SK-N-DZ (cell line): ENCODE measurements around the gene IRF3. TPM values are rescaled to one million over a fixed set of nuclear protein-coding genes. Genes with fewer than 3 reads are reported as not detected.

ENCODE experiments used
- DNase-seq: peaks from one replicate; pipeline ENCODE4 v3.0.0-alpha.2; 2015; ENCODE audit warnings: low spot score
- polyA plus RNA-seq, 2 experiments: library from polyadenylated mRNA; depleted of rRNA; stranded (reverse); fragments of >200 nt; gene quantifications; 2 replicates each; pipeline ENCODE4 v1.2.3, GENCODE V29; 2014

IRF3 gene, protein sequence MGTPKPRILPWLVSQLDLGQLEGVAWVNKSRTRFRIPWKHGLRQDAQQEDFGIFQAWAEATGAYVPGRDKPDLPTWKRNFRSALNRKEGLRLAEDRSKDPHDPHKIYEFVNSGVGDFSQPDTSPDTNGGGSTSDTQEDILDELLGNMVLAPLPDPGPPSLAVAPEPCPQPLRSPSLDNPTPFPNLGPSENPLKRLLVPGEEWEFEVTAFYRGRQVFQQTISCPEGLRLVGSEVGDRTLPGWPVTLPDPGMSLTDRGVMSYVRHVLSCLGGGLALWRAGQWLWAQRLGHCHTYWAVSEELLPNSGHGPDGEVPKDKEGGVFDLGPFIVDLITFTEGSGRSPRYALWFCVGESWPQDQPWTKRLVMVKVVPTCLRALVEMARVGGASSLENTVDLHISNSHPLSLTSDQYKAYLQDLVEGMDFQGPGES
- polyA plus RNA-seq (2014; cell fraction: cytosol; rRNA removed) = 25.6 and 32.7 TPM in 2 replicates
- 30.2 and 41.0 TPM in 2 replicates for polyA plus RNA-seq (2014; cell fraction: nucleus; rRNA removed)

DNA sequence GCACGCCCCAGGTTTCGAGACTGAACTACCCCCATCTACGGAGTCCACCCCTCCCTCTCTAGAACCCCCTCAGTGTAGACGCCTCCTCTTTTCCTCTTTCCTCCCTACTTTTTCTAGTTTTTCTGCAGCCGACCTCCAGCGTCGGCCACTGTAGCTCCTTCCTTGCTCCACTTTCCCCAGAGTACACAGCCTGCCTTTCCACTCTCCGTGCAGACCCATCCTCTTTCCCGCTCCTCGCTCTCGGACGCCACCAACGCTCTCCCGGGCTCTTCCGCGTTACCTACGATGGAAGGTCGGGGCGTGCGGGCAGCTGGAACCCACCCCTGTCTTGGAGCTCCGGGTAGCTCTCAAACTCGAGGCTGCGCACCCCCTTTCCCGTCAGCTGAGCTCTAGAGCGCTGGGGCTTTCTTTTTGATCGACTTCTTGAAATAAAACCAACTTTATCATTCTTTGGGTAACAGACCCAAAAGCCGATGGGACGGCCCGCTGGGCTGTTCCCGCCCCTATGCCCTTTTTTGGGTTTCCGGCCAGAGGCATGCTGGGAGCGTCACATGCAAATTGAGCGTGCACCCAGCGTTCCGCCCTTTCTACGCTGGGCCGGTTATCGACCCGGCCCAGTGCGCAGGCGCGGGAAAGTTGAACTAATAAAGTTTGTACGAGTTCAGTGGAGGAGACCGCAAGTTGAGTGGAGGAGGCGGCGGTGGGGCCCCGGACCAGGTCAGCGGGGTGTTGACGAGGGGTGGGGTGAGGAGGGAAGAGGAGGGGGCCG lies at the start of gene IRF3, which contains the start of gene BCL2L12:
TSS of gene IRF3 (minus strand) at position 507 of the 769 bp plus-strand sequence. CDS start 1,019 bp downstream, outside the sequence.
TSS of gene BCL2L12 (plus strand) at position 583 of the 769 bp plus-strand sequence. CDS start 760 bp downstream, outside the sequence.
- DNase-seq = peak; percentile 85

DNA sequence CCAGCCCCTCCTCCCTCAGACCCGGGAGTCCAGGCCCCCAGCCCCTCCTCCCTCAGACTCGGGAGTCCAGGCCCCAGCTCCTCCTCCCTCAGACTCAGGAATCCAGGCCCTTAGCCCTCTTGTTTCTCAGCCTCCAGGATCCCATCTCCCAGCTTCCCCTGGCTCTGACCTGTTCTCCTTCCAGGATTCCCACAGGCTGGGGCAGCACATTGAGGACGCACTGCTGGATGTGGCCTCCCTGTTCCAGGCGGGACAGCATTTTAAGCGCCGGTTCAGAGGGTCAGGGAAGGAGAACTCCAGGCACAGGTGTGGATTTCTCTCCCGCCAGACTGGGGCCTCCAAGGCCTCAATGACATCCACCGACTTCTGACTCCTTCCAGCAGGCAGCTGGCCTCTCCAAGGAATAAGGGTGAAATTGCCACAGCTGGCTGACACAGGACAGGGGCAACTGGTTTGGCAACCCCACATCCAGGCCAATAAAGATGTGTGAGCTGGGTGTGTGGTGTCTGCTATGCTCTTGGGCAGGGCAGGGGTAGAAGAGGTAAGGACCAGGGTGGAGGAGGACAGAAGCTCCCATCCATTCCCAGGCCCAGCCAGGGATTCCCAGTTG lies 47.7 kb upstream of the IRF3 start:
- no peak for DNase-seq

DNA sequence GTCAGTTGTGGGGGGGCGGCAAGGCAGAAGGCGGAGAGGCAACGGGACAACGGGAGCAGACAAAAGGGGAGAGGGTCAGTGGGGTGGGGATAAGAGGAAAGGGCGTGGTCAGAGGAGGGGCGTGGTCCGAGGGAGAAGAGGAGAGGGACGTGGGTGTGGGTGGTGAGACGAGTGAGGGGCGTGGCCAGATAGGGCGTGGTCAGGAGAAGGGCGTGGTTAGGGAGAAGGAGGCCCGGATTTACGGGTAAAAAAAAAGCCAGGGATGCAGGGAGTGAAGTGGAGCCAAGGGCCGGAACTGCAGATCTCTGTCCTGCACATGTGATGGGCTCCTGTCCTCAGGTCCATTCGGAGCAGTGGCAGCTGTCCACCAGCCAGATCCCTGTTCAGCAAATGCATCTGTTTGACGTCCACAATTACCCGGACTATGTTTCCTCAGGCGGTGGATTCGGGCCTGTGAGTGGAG lies 46.8 kb upstream of the IRF3 start:
- peak; percentile 32 for DNase-seq

DNA sequence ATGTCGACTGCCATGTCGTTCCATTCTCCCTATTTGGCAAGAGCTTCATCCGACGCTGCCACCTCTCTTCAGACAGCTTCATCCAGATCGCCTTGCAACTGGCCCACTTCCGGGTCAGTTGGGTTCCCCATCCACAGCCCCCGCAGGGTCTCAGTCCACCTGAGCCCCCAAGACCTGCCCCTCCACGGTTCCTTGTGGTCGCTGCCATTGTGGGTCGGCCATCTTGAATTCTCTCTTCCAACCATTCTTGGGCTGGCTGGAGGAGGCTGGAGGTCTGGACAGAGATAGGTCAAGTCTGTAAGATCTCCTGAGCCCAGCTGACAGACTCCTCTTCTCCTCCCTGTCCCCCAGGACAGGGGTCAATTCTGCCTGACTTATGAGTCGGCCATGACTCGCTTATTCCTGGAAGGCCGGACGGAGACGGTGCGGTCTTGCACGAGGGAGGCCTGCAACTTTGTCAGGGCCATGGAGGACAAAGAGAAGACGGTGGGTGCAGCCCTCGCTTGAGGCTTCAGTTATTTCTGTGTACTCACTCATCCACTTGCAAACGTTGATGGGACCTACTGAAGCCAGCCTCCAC lies 44.8 kb upstream of the IRF3 start:
- DNase-seq = no peak

DNA sequence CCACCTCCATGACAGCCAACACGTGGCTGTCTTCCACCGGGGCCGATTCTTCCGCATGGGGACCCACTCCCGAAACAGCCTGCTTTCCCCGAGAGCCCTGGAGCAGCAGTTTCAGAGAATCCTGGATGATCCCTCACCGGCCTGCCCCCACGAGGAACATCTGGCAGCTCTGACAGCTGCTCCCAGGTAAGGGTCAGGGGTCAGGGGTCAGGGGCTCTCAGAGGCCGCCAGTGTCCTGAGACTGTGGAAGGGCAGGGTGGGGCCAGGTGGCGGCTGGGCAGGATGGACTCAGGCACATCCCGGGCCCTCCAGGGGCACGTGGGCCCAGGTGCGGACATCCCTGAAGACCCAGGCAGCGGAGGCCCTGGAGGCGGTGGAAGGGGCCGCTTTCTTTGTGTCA lies 40.3 kb upstream of the IRF3 start:
- no peak for DNase-seq

DNA sequence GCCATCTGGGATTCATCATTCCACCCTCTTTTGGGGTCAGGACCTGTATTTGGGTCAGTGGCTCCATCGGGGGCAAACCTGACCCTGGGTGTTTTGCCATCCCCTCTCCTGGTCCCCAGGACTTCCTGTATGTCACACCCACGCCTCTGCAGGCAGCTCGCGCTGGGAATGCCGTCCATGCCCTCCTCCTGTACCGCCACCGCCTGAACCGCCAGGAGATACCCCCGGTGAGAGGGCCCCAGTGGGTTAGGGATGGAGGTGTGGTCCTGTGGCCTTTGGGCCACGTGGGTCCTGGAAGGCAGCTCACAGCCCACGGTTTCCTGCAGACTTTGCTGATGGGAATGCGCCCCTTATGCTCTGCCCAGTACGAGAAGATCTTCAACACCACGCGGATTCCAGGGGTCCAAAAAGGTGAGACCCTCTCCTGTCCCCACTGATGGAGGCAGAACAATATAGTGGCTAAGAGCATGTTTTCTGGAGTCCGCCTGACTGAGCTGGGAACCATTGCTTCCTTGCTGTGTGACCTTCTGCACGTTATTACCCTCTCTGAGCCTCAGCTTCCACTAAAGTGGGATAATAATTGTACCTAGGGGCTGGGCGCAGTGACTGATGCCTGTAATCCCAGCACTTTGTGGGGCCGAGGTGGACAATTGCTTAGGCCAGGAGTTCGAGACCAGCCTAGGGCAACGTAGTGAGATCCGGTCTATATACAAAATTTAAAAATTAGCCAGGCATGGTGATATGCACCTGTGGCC lies 39.4 kb upstream of the IRF3 start:
- DNase-seq = no peak

DNA sequence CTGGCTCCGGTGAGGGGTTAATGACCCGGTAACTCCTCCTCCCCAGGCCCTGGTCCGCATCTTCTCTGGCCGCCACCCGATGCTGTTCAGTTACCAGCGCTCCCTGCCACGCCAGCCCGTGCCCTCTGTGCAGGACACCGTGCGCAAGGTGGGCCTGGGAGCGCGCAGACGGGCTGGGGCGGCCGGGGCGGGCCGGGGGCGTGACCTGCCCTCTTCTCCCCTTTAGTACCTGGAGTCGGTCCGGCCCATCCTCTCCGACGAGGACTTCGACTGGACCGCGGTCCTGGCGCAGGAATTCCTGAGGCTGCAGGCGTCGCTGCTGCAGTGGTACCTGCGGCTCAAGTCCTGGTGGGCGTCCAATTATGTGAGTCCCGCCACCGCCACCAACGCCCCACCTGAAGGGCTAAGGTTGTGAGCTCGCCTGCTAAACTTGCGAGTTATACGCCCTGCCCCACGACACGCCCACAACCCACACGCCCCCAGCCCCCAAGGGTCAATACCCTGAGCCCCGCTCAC lies 35.7 kb upstream of the IRF3 start:
- DNase-seq = no peak

DNA sequence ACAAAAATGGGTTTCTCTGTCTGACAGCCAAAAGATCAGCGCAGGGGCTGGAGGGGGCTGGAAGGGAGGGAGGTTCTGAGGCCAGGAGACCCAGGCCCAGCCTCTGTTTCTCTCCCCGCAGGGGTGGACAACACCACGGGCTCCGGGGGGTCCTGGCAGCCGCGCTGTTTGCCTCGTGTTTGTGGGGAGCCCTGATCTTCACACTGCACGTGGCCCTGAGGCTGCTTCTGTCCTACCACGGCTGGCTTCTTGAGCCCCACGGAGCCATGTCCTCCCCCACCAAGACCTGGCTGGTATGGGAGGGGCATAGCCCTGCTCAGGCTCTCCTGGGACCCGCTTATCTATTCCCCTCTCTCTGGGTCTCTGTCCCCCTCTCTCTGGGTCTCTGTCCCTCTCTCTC lies 34.9 kb upstream of the IRF3 start:
- no peak for DNase-seq

DNA sequence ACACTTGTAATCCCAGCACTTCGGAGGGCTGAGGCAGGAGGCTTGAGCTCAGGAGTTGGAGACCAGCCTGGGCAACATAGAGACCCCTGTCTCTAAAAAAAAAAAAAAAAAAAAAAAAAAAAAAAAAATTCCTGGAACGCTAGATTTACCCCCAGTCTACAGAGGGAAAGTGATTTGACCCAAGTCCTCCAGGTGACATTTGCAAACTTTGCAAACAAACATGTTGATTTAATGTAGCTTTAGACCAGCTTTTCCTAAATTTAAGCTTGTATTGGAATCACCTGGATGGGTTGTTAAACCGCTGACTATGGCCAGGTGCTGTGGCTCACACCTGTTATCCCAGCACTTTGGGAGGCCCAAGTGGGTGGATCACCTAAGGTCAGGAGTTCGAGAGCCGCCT lies 33.7 kb upstream of the IRF3 start:
- no peak for DNase-seq

DNA sequence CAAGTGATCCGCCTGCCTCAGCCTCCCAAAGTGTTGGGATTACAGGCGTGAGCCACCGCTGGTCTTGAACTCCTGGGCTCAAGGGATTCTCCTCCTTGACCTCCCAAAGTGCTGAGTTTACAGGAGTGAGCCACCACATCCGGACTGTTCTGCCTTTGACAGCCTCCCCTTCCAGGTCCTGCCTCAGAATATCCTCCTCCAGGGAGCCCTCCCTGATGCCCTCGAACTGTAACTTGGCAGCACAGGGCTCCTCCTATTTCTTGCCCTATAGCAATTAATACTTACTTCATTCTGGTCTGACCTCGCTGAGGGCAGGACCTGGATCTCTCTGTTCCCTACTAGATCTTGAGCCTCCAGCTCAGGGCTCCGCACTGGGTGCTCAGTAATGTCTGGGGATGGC lies 31.2 kb upstream of the IRF3 start:
- DNase-seq = no peak

DNA sequence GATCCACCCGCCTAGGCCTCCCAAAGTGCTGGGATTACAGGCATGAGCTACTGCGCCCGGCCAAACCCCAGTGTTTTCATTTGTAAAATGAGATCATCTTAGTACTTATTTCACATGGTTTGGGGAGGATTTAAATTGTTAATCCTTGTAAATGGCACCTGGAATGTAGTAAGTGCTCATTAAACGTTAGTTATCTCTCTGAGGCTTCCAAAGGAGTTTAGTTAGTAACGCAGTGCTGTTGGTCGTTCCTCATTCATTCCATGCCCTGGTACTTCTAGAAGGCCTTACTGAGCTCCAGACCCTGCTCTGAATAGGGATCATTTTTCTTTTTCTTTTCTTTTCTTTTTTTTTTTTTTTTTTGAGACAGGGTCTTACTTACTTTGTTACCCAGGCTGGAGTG lies 30.5 kb upstream of the IRF3 start:
- no peak for DNase-seq

DNA sequence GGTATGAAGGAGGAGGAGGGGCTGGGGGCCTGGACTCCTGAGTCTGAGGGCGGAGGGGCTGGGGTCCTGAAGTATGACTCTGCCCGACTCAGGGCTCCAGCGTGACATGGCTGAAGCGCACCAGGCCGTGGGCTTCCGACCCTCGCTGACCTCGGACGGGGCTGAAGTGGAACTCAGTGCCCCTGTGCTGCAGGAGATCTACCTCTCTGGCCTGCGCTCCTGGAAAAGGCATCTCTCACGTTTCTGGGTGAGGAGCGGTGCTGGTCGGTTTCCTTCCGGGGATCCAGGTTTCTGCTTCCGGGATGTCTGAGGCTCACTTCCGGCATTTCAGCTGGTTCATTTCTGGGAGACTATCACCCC lies 26.5 kb upstream of the IRF3 start:
- peak; percentile 56 for DNase-seq

DNA sequence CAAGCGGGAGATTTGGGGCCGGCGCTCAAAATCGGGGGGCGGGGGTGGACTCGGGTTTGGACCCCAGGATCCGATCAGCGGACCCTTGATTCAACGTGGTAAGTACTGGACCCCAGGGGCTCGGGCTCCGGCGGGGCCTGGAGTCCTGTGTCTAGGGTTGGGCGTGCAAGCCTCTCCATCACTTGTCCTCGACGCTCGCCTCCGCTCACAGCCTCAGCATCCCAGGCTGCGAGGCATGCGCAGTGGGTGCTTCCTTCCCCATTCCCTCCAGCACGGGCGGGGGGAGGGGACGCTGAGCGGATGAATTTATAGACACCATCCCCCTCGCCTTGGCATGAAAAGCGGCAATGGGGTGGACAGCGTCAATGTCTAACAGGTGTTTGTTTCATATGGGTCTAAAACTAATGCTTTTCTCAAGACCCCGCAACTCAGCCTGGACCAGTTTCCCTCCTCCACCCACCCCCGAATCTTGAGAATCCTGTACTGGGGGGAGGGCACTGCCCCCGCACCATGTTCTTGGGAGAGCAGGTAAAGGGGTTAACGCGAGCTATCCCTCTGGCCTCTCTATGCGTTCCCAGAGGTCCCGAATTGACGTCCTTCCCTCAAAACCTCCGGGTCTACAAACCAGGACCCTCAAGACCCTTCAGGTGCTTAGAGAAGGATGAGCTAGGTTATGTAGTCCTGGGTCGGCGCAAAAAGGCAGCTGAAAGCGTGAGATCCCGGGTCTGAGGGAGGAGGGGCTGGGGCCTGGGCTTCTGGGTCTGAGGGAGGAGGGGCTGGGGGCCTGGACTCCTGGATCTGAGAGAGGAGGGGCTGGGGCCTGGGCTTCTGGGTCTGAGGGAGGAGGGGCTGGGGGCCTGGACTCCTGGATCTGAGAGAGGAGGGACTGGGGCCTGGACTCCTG lies 25.8 kb upstream of the IRF3 start:
- DNase-seq = peak; percentile 73

DNA sequence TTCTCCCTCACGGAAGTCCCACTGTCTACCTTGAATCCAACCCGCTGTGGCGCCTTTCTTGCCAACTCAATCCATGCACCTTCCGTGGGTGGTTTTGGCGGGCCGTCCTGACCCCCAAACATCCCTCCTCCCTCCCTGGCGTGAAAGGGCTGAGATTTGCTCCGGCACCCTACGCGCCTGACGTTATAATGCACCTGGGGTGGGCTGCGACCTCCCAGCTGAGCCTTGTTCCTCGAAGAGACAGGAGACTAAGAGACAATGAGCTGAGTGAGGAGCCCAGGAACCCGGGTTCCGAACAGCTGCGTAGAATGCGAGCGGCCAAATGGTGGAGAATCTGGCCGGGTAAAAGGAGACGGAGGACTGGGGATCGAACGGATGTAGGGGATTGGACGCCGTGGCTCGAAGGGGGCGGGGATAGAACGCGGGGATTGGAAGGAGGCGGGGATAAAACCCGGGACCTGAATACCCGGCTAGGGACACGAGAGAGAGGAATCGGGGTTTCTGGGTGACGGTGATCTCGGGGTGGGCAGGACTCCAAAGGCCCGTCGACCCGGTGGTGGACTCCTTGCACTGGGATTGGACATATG lies 25.1 kb upstream of the IRF3 start, which contains the start of gene CPT1C:
TSS of gene CPT1C (plus strand) at position 461 of the 587 bp plus-strand sequence. CDS start 1,137 bp downstream, outside the sequence.
- peak; percentile 72 for DNase-seq

DNA sequence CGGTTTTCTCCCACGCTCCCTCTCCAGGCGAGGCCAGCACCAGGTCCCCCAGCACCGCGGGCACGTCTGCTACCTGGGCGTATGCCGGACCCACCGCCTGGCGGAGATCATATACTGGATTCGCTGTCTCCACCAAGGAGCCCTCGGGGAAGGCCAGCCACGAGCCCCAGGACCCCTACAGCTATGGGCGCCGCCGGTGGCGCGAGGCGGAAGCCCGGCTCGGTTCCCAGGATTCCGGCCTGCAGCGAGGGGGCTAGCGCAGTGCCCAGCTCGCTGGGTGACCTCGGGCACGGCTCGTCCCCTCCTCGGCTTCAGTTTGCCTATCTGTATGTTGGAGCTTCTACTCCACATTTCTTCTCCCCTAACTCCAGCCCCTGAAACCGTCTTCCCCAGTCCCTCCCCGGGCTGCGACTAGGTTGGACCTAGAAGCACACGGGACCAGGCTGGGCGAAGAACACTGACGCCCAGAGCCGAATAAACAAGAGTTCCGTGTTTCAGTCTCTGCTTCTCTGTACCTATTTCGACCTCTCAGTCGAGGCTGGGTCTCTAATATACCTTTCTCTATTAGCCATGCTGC lies 24.5 kb upstream of the IRF3 start:
- DNase-seq = no peak

DNA sequence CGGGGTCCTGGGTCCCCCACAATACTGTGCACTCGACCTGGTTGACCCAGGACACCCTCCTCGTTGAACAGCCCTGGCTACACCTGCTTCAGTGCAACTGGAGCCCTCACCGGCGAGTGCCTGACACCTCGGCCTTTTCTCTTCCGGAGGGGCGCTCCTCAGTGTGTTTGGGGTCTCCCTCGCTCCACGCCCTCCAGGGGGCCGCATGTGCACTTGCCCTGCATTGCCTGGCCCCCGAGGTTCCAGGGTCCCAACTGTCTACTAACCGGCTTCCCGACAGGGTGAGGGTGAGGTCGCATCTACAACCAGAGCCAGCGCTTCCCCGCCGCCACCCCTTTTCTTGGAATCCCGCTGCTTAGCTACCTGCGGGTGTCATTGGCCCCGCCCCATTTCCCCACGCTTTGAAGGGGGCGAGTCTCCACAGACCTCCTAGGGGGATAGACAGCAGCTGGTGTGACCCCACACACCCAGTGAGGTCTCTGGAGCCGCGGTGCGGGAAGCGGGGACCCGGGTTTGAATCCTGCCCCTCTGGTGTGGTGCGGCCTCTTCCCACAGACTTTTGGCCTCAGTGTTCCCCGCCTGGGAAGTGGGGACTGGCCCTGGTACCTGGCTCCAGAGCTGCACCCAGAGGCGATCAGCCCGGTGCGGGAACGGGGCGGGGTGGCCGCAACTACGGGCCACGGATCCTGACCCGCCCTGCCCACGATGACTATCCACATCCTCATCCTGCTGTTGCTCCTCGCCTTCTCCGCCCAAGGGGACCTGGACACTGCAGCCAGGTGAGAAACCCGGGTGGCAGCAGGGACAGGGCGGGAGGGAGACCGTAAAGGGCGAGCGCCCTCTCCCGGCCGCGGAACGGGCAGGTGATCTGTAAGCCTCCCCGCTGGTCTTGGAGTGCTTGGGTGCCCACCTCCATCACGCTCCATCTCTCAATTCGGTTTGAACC lies 23.7 kb upstream of the IRF3 start, which contains the start of gene ADM5:
TSS of gene ADM5 (plus strand) at position 462 of the 946 bp plus-strand sequence. CDS start at position 706, 244 bp downstream.
- no peak for DNase-seq

DNA sequence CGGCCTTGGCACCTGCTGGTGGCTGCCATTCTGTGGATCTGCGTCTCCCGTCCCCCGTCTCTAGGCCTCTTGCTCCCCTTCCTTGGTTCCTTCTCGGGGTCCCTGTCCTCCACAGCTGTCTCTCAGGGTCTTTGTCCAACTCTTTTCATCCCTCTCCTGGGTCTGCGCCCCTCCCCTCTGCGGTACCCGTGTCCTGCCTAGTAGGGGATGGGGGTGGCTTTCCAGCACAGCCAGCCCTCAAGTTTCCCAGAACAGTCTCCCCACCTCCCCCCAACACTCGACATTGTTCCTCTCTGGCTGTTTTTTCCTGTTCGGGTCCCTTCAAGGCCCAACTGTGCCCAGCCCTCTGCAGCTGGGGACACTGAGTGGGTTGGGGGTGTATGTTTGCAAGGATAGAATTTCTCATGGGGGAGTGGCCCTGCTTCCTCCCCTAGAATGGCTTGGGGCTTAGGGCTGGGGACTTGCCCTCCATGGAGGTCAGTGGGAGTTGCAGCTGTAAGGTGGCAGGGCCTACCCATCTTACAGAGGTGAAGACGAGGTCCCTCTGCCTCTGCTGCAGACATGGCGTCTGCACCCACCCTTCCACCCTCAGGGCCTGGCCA lies 23.0 kb upstream of the IRF3 start:
- no peak for DNase-seq
